SK-N-MC (cell line): ENCODE measurements around the gene ZEB2.

Source experiments
- DNase-seq: peaks from one replicate; pipeline ENCODE4 v3.0.0-alpha.2; 2011; ENCODE audit warnings: low read depth, low spot score
- H3K27ac ChIP-seq: fragments of 200-600 bp; sonication (generic); 2 replicates; pipeline ENCODE4 v1.5.1; 2016; ENCODE audit warnings: mixed run types
- H3K36me3 ChIP-seq: fragments of 200-600 bp; sonication (generic); 2 replicates; pipeline ENCODE4 v1.6.1; 2017; ENCODE audit warnings: antibody characterized with exemption, low read length, mixed read lengths; ENCODE audit not compliant: insufficient read depth
- H3K4me3 ChIP-seq: fragments of 200-600 bp; sonication (generic); 2 replicates; pipeline ENCODE4 v1.5.1; 2016
- H3K9ac ChIP-seq: fragments of 200-600 bp; sonication (generic); 2 replicates; pipeline ENCODE4 v1.8.0; 2017; ENCODE audit warnings: mixed run types, mixed read lengths; ENCODE audit not compliant: insufficient read length
- H3K9me3 ChIP-seq: fragments of 200-600 bp; sonication (generic); 2 replicates; pipeline ENCODE4 v1.6.1; 2017; ENCODE audit warnings: low read depth, mild to moderate bottlenecking, antibody characterized with exemption, low read length, moderate library complexity, mixed read lengths
- EZH2 ChIP-seq: fragments of 200-600 bp; sonication (generic); IDR thresholded peaks from one replicate; pipeline ENCODE4 v1.6.1; 2017; ENCODE audit warnings: antibody characterized with exemption
- FOXP2 ChIP-seq: optimal IDR thresholded peaks from 2 replicates; pipeline ENCODE3; 2011; ENCODE audit warnings: mild to moderate bottlenecking, moderate library complexity; ENCODE audit not compliant: insufficient read depth; ENCODE audit errors: extremely low read length, control extremely low read depth
- POLR2AphosphoS5 ChIP-seq: IDR thresholded peaks from 2 replicates; pipeline ENCODE4 v1.6.1; 2012; ENCODE audit warnings: mild to moderate bottlenecking, low read depth, low read length, borderline replicate concordance

Gene ZEB2

GRCh38 chr2:144434425-144435222, 85.3 kb downstream of the ZEB2 start:
- H3K9ac ChIP-seq: no peak overlapping the region
- TF ChIP-seq POLR2AphosphoS5 (0 out of 2 replicates have a peak, but pooled peaks have one; percentile 17), EZH2 (no peak), FOXP2 (no peak)
- H3K4me3 ChIP-seq: no peak overlapping the region
- H3K27ac ChIP-seq: no peak overlapping the region
- H3K36me3 ChIP-seq: peaks cover 62% of the 10 kb centered on the region
- DNase-seq: no peak
- no peaks in the 10 kb centered on the region for H3K9me3 ChIP-seq

- no peak for DNase-seq
These were observed 87.0 kb downstream of the ZEB2 start for GRCh38 chr2:144432921-144433320.

GRCh38 chr2:144431998-144432397, 87.9 kb downstream of the ZEB2 start:
- Histone ChIP-seq H3K9me3 (no peaks in the 10 kb centered on the region), H3K4me3 (no peak overlapping the region), H3K27ac (no peak overlapping the region; the same call in 1 of the 2 replicates), H3K36me3 (peaks cover 71% of the 10 kb centered on the region), H3K9ac (no peak overlapping the region)
- no peak for TF ChIP-seq EZH2
- TF ChIP-seq FOXP2: no peak
- TF ChIP-seq POLR2AphosphoS5: no peak
- no peak for DNase-seq

More at GRCh38 chr2:144432921-144433320, 87.0 kb downstream of the ZEB2 start:
- Histone ChIP-seq H3K4me3 (no peak overlapping the region), H3K36me3 (peaks cover 71% of the 10 kb centered on the region), H3K27ac (no peak overlapping the region; the same call in 1 of the 2 replicates), H3K9ac (no peak overlapping the region), H3K9me3 (no peaks in the 10 kb centered on the region)
- TF ChIP-seq POLR2AphosphoS5 (no peak), FOXP2 (no peak), EZH2 (no peak)

GRCh38 chr2:144431392-144431783, 88.5 kb downstream of the ZEB2 start:
- no peaks in the 10 kb centered on the region for H3K9me3 ChIP-seq
- H3K4me3 ChIP-seq: no peak overlapping the region
- TF ChIP-seq POLR2AphosphoS5: no peak
- peak overlapping the region; percentile 7; the same call in 1 of the 2 replicates for H3K27ac ChIP-seq
- H3K36me3 ChIP-seq: peaks cover 71% of the 10 kb centered on the region
- peak overlapping the region; percentile 1 for H3K9ac ChIP-seq
- DNase-seq: no peak

GRCh38 chr2:144430722-144431391, 89.1 kb downstream of the ZEB2 start:
- peaks cover 74% of the 10 kb centered on the region for H3K36me3 ChIP-seq

GRCh38 chr2:144429396-144430112, 90.4 kb downstream of the ZEB2 start:
- H3K4me3 ChIP-seq: no peak overlapping the region
- TF ChIP-seq EZH2 (no peak), FOXP2 (no peak), POLR2AphosphoS5 (no peak)
- H3K27ac ChIP-seq: peak overlapping the region; percentile 57; the same call in 1 of the 2 replicates
- DNase-seq: no peak
- H3K9ac ChIP-seq: no peak overlapping the region
- no peaks in the 10 kb centered on the region for H3K9me3 ChIP-seq
- H3K36me3 ChIP-seq: peaks cover 75% of the 10 kb centered on the region

More at GRCh38 chr2:144430722-144431391, 89.1 kb downstream of the ZEB2 start:
- peak overlapping the region; percentile 1 for H3K9ac ChIP-seq
- DNase-seq: no peak
- H3K4me3 ChIP-seq: no peak overlapping the region
- TF ChIP-seq POLR2AphosphoS5 (no peak), FOXP2 (no peak)
- peak overlapping the region; percentile 57 for H3K27ac ChIP-seq
- no peaks in the 10 kb centered on the region for H3K9me3 ChIP-seq

- no peak for TF ChIP-seq FOXP2
- TF ChIP-seq EZH2: no peak
- TF ChIP-seq POLR2AphosphoS5: no peak
- H3K4me3 ChIP-seq: no peak overlapping the region
- H3K9me3 ChIP-seq: no peaks in the 10 kb centered on the region
- H3K36me3 ChIP-seq: peaks cover 90% of the 10 kb centered on the region
- H3K27ac ChIP-seq: peak overlapping the region; percentile 59; the same call in 1 of the 2 replicates
- H3K9ac ChIP-seq: no peak overlapping the region
- DNase-seq: no peak
These were observed 92.9 kb downstream of the ZEB2 start for GRCh38 chr2:144426981-144427479.

GRCh38 chr2:144426355-144426754, 93.6 kb downstream of the ZEB2 start:
- Histone ChIP-seq H3K9ac (no peak overlapping the region), H3K27ac (peak overlapping the region; percentile 59; the same call in 1 of the 2 replicates), H3K9me3 (no peaks in the 10 kb centered on the region), H3K36me3 (peaks cover 97% of the 10 kb centered on the region), H3K4me3 (no peak overlapping the region)
- TF ChIP-seq POLR2AphosphoS5 (no peak), EZH2 (no peak), FOXP2 (no peak)
- DNase-seq: no peak
